WERI-Rb-1 (cell line): ENCODE results near the gene YIF1B.
A peak's percentile ranks its signal among the peaks of the same experiment; 100 is the strongest.

ENCODE experiments used
- DNase-seq: peaks from one replicate; pipeline ENCODE4 v3.0.0-alpha.2; 2020
- H3K27ac ChIP-seq: fragments of 250-450 bp; sonication (Bioruptor Pico); 2 replicates; pipeline ENCODE4 v1.5.1; 2020; ENCODE audit warnings: mild to moderate bottlenecking, moderate library complexity
- H3K27me3 ChIP-seq: fragments of 250-450 bp; sonication (Bioruptor Pico); 2 replicates; pipeline ENCODE4 v1.5.1; 2021; ENCODE audit warnings: mild to moderate bottlenecking, low read depth, moderate library complexity; ENCODE audit not compliant: insufficient read depth, severe bottlenecking
- H3K36me3 ChIP-seq: fragments of 250-450 bp; sonication (Bioruptor Pico); 2 replicates; pipeline ENCODE4 v1.5.1; 2020; ENCODE audit warnings: mild to moderate bottlenecking, moderate library complexity
- H3K4me3 ChIP-seq: 2 replicates; pipeline ENCODE4 v1.5.1; 2011; ENCODE audit warnings: low read depth, mild to moderate bottlenecking, control low read depth, low read length
- H3K9me3 ChIP-seq: fragments of 250-450 bp; sonication (Bioruptor Pico); 2 replicates; pipeline ENCODE4 v1.5.1; 2021; ENCODE audit warnings: mild to moderate bottlenecking, moderate library complexity; ENCODE audit not compliant: severe bottlenecking
- CTCF ChIP-seq: IDR thresholded peaks from 2 replicates; pipeline ENCODE4 v1.5.1; 2011; ENCODE audit warnings: low read depth, mild to moderate bottlenecking, control low read depth, inconsistent platforms, low read length

Gene YIF1B

GRCh38 chr19:38276942-38277517, 38.7 kb downstream of the YIF1B start:
- Histone ChIP-seq H3K4me3 (no peak overlapping the region), H3K36me3 (no peaks in the 10 kb centered on the region), H3K27me3 (no peaks in the 10 kb centered on the region), H3K9me3 (no peaks in the 10 kb centered on the region), H3K27ac (no peak overlapping the region)
- DNase-seq = no peak
- TF ChIP-seq CTCF = no peak

GRCh38 chr19:38274739-38275138, 41.0 kb downstream of the YIF1B start:
- Histone ChIP-seq H3K27ac (no peak overlapping the region), H3K36me3 (no peaks in the 10 kb centered on the region), H3K27me3 (no peaks in the 10 kb centered on the region), H3K9me3 (no peaks in the 10 kb centered on the region), H3K4me3 (no peak overlapping the region)
- no peak for DNase-seq
- no peak for TF ChIP-seq CTCF

- no peak for DNase-seq
- no peak overlapping the region for H3K27ac ChIP-seq
Observed at GRCh38 chr19:38273499-38273898, 42.2 kb downstream of the YIF1B start.

GRCh38 chr19:38270587-38271167, 45.1 kb downstream of the YIF1B start:
- Histone ChIP-seq H3K36me3 (no peaks in the 10 kb centered on the region), H3K27ac (peak overlapping the region; percentile 46), H3K27me3 (no peaks in the 10 kb centered on the region), H3K9me3 (no peaks in the 10 kb centered on the region), H3K4me3 (no peak overlapping the region)
- TF ChIP-seq CTCF = no peak
- no peak for DNase-seq

More at GRCh38 chr19:38273499-38273898, 42.2 kb downstream of the YIF1B start:
- H3K9me3 ChIP-seq = no peaks in the 10 kb centered on the region
- no peaks in the 10 kb centered on the region for H3K27me3 ChIP-seq
- no peak overlapping the region for H3K4me3 ChIP-seq
- no peak for TF ChIP-seq CTCF
- H3K36me3 ChIP-seq = no peaks in the 10 kb centered on the region

- no peak overlapping the region for H3K4me3 ChIP-seq
- no peak for TF ChIP-seq CTCF
- no peaks in the 10 kb centered on the region for H3K9me3 ChIP-seq
- peak overlapping the region; percentile 87 for H3K27ac ChIP-seq
- H3K36me3 ChIP-seq = no peaks in the 10 kb centered on the region
- no peak for DNase-seq
- no peaks in the 10 kb centered on the region for H3K27me3 ChIP-seq
Observed at GRCh38 chr19:38268539-38268938, 47.2 kb downstream of the YIF1B start.
